ENCODE data around the gene RBM23.

GRCh38 chr14:22895402-22895801, 23.5 kb downstream of the RBM23 start:
- TF ChIP-seq TCF12 (IDR thresholded peaks at IDR 0.05; ENCODE audit: low read depth) (no peak), RAD21 (IDR thresholded peaks at IDR 0.05; ENCODE audit: low read depth) (no peak), TEAD4 (IDR thresholded peaks at IDR 0.05) (no peak), MAX (IDR thresholded peaks at IDR 0.05) (no peak), REST (IDR thresholded peaks at IDR 0.05; ENCODE audit: low read depth) (no peak), EP300 (IDR thresholded peaks at IDR 0.05; ENCODE audit: borderline replicate concordance) (no peak)

All from Ishikawa (cell line).